ACC112 (cell line): Measurements from ENCODE around the gene RBM8A.

Experiments used
- H2AFZ ChIP-seq: fragments of 200-600 bp; sonication (generic); one replicate; pipeline ENCODE4 v1.6.0; 2017; ENCODE audit warnings: antibody characterized with exemption, low read length; ENCODE audit not compliant: unreplicated experiment
- H3K27ac ChIP-seq: fragments of 200-600 bp; sonication (generic); 2 replicates; pipeline ENCODE4 v1.5.1; 2014; ENCODE audit warnings: low read depth, mild to moderate bottlenecking, antibody characterized with exemption, low read length, moderate library complexity
- H3K27me3 ChIP-seq: fragments of 200-600 bp; sonication (generic); 2 replicates; pipeline ENCODE4 v1.6.1; 2014; ENCODE audit warnings: mild to moderate bottlenecking, antibody characterized with exemption, low read length, moderate library complexity, mixed read lengths; ENCODE audit not compliant: insufficient read depth
- H3K36me3 ChIP-seq: fragments of 200-600 bp; sonication (generic); 2 replicates; pipeline ENCODE4 v1.6.1; 2016; ENCODE audit warnings: mild to moderate bottlenecking, antibody characterized with exemption, low read length, moderate library complexity, mixed read lengths; ENCODE audit not compliant: insufficient read depth
- H3K4me1 ChIP-seq: fragments of 200-600 bp; sonication (generic); one replicate; pipeline ENCODE4 v1.6.1; 2016; ENCODE audit warnings: low read length, mixed read lengths; ENCODE audit not compliant: insufficient read depth, unreplicated experiment, control insufficient read depth
- H3K4me3 ChIP-seq: fragments of 200-600 bp; sonication (generic); 2 replicates; pipeline ENCODE4 v1.5.1; 2014; ENCODE audit warnings: mild to moderate bottlenecking, low read depth, low read length
- H3K79me2 ChIP-seq: fragments of 200-600 bp; sonication (generic); one replicate; pipeline ENCODE4 v1.6.0; 2016; ENCODE audit warnings: low read length; ENCODE audit not compliant: control insufficient read depth, unreplicated experiment, insufficient read depth

RBM8A gene

DNA sequence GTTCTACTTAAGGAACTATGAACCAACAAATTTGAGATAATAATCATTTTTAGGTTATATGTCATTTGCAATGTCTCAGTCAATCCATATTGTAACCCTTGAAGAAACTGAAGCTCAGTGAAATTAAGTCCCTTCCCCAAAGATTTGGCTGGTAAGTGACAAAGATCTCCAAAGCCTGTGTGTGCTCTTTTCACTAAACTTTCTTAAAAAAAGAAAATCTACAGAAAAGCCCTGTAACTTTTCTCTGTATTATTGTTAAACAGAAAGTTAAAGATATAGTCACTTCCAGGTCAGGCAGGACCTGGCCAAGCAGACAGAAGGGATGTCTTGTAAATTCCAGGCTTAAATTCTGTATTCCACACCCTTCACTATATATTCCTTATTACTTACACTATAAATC lies 29.1 kb upstream of the RBM8A start:
- Histone ChIP-seq H3K27ac (peak overlapping the region; percentile 86), H3K79me2 (peaks cover 44% of the 10 kb centered on the region), H2AFZ (peak overlapping the region; percentile 43), H3K27me3 (no peaks in the 10 kb centered on the region), H3K4me3 (peak overlapping the region; percentile 85), H3K36me3 (no peaks in the 10 kb centered on the region), H3K4me1 (peaks cover 30% of the 10 kb centered on the region)

DNA sequence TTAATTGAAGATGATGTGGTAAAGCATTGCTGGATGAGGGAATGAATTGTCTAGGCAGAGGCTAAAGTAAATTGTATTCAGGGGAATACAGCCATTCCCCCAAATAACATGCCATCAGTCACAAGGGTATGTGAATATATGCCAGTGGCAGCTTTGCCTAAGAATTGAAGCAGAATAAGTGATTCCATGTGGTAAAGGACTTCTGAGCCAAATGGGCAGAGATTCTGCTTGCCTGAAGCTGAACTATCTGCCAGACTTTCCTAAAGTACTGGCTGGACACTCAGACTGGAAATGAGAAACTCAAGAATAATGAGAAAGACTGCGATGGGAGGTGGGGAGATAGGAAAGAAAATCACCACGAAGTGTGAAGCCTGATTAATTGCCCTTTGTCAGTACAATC lies 28.2 kb upstream of the RBM8A start:
- H3K4me1 ChIP-seq: peaks cover 30% of the 10 kb centered on the region
- H3K36me3 ChIP-seq: no peaks in the 10 kb centered on the region
- peak overlapping the region; percentile 85 for H3K4me3 ChIP-seq
- H3K27me3 ChIP-seq: no peaks in the 10 kb centered on the region
- peak overlapping the region; percentile 31 for H2AFZ ChIP-seq
- peaks cover 44% of the 10 kb centered on the region for H3K79me2 ChIP-seq
- peak overlapping the region; percentile 86; the same call in 1 of the 2 replicates for H3K27ac ChIP-seq

DNA sequence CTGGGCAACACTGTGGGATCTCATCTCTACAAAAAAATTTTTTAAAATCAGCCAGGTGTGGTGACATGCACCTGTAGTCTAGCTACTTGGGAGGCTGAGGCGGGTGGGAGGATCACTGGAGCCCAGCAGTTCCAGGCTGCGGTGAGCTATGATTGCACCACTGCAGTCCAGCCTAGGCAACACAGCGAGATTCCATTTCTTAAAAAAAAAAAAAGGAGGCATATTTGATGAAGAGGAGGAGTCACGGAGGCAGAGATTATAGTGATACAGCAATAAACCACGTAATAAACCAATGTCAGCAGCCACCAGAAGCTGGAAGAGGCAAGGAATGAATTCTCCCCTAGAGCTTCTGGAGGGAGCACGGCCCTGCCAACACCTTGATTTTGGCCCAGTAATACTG lies 26.6 kb upstream of the RBM8A start:
- H2AFZ ChIP-seq: no peak overlapping the region
- H3K36me3 ChIP-seq: no peaks in the 10 kb centered on the region
- H3K79me2 ChIP-seq: peaks cover 49% of the 10 kb centered on the region
- H3K27me3 ChIP-seq: no peaks in the 10 kb centered on the region
- no peak overlapping the region for H3K4me3 ChIP-seq
- H3K27ac ChIP-seq: no peak overlapping the region
- peaks cover 29% of the 10 kb centered on the region for H3K4me1 ChIP-seq

DNA sequence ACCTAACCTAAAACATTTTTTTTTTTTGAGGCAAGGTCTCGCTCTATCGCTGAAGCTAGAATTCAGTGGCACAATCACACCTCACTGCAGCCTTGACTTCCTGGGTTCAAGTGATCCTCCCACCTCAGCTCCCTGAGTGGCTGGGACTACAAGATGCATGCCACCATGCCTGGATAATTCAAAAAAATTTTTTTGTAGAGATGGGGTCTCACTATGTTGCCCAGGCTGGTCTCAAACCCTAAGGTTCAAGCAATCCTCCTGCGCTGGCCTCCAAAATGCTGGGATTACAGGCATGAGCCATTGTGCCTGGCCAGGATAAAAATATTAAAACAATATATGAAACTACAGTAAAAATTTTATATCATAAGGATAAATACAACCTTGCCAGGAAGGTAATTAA lies 25.6 kb upstream of the RBM8A start:
- H3K36me3 ChIP-seq: no peaks in the 10 kb centered on the region
- H3K27ac ChIP-seq: no peak overlapping the region
- no peak overlapping the region for H2AFZ ChIP-seq
- peaks cover 21% of the 10 kb centered on the region for H3K4me1 ChIP-seq
- no peaks in the 10 kb centered on the region for H3K27me3 ChIP-seq
- no peak overlapping the region for H3K4me3 ChIP-seq
- H3K79me2 ChIP-seq: peaks cover 49% of the 10 kb centered on the region

DNA sequence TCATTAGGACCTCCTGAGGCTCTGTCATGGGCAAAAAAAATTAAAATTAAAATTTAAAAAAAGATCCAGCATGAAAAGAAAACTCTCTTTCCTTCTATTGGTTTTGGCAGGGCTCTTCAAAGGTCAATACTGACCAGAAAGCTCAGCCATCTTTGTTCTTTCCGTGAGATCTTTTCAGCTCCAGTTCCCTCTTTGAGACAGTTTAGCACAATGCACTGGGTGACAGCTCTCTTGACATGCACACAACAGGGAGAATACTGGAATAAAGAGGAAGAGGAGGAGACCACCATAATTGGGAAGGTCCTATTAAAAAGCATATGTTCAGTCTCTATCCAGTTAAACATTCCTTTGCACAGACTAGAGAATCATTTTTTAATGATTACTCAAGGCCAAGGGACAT lies 24.2 kb upstream of the RBM8A start:
- Histone ChIP-seq H3K27me3 (no peaks in the 10 kb centered on the region), H3K36me3 (peaks cover 6% of the 10 kb centered on the region; the same call in 1 of the 2 replicates), H3K4me1 (peaks cover 21% of the 10 kb centered on the region), H3K4me3 (no peak overlapping the region), H3K27ac (no peak overlapping the region), H2AFZ (no peak overlapping the region), H3K79me2 (peaks cover 45% of the 10 kb centered on the region)

DNA sequence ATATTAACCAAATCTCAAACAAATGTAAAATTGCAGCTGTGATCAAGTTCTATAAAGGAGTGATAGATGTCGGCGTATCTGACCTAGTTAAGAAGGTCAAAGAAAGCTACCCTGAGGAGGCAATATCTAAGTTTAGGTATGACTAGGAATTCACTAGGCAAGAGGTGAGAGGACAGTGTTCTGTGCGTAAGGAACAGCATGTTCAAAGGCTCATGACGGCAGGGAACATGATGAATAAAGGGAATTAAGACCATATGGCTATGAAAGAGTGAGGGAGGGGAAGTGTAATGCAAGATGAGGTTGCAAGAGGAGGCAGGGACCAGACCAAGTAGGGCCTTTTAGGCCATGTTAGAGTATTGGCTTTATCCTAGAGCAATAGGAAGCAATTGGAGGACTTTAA lies 21.9 kb upstream of the RBM8A start:
- H3K4me3 ChIP-seq: no peak overlapping the region
- no peaks in the 10 kb centered on the region for H3K4me1 ChIP-seq
- H3K36me3 ChIP-seq: peaks cover 10% of the 10 kb centered on the region; the same call in 1 of the 2 replicates
- no peak overlapping the region for H3K27ac ChIP-seq
- H3K27me3 ChIP-seq: no peaks in the 10 kb centered on the region
- H2AFZ ChIP-seq: no peak overlapping the region
- peaks cover 25% of the 10 kb centered on the region for H3K79me2 ChIP-seq

DNA sequence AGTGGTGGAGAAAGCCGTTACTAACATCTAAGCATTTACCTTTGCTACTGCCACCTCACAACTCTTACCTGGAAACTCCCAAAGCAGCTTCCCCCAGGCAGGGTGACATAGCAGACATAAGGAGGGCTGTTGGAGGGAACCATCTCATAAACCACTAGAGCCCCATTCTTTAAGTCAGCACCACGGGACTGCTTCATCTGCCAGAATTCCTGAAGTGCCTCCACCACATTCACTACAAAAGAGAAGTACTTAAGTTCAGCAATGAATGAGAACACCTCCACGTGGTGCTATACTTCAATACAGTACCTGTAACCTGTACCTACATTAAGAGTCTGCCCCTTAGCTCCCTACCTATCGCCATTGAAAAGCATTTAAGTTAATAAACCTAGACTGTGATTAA lies 20.3 kb upstream of the RBM8A start:
- no peaks in the 10 kb centered on the region for H3K27me3 ChIP-seq
- no peak overlapping the region for H3K4me3 ChIP-seq
- H3K36me3 ChIP-seq: peaks cover 12% of the 10 kb centered on the region; the same call in 1 of the 2 replicates
- H3K4me1 ChIP-seq: no peaks in the 10 kb centered on the region
- no peak overlapping the region for H3K27ac ChIP-seq
- peaks cover 15% of the 10 kb centered on the region for H3K79me2 ChIP-seq
- no peak overlapping the region for H2AFZ ChIP-seq

DNA sequence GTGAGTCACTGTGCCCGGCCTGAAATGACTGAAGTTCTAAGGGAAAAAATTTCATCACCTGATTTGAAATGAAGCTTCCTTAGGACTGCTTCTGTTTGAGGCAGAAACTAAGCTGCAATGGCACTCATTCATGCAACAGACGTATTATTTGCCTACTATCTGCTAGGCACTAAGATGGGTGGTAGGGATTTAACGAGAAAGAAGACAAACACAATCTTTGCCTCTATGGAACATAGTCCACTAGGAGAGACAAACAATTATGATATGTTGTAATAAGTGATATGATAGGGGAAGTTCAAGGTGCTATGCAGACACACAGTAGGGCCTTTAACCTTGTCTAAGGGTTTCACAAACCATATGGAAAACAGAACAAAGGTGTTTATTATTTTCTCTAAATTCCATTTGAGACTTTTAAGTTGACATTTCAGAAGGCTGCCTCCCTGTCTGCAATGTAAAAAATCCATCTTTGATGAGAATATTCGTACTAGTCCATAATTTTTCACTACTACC lies 19.2 kb upstream of the RBM8A start:
- Histone ChIP-seq H3K4me3 (no peak overlapping the region), H3K27ac (no peak overlapping the region), H3K27me3 (no peaks in the 10 kb centered on the region), H3K79me2 (peaks cover 12% of the 10 kb centered on the region), H3K4me1 (no peaks in the 10 kb centered on the region), H3K36me3 (peaks cover 17% of the 10 kb centered on the region; the same call in 1 of the 2 replicates), H2AFZ (no peak overlapping the region)

DNA sequence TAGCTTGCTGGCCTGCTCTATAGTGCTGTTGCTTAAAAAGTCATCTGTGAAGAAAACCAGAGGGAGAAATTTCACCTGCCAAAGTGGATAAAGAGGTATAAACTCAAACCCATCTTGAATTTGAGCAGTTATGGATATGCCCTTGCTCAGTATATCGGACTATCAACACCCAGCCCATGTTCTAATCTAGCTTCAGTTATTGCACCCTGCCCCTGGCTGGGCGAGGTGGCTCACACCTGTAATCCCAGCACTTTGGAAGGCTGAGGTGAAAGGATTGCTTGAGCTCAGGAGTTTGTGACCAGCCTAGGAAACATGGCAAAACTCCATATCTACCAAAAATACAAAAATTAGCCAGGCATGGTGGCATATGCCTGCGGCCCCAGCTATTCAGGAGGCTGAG lies 17.2 kb upstream of the RBM8A start:
- no peak overlapping the region for H3K4me3 ChIP-seq
- no peaks in the 10 kb centered on the region for H3K27me3 ChIP-seq
- peaks cover 12% of the 10 kb centered on the region for H3K79me2 ChIP-seq
- H3K4me1 ChIP-seq: no peaks in the 10 kb centered on the region
- H3K27ac ChIP-seq: no peak overlapping the region
- no peak overlapping the region for H2AFZ ChIP-seq
- peaks cover 17% of the 10 kb centered on the region for H3K36me3 ChIP-seq

DNA sequence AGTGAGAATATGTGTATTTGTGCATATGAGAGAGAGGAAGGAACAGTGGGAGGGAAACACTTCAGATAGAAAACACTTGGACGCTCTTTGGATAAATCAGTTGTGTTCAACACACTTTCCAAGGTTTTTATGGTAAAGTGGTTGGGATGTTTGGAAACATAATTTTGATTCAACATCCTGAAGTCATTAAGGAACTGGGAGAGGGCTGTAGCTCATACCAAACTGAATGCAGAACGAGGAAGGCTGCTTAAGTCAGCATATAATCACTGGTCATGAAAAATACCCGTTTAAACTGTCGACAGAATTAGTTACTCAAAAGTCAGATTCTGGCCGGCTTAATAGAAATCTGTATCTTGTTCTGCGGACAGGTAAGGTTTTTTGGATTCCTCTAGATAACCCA lies 15.6 kb upstream of the RBM8A start:
- peaks cover 17% of the 10 kb centered on the region for H3K36me3 ChIP-seq
- H3K27me3 ChIP-seq: no peaks in the 10 kb centered on the region
- H3K4me1 ChIP-seq: no peaks in the 10 kb centered on the region
- no peak overlapping the region for H3K4me3 ChIP-seq
- peaks cover 7% of the 10 kb centered on the region for H3K79me2 ChIP-seq
- H2AFZ ChIP-seq: no peak overlapping the region
- no peak overlapping the region for H3K27ac ChIP-seq

DNA sequence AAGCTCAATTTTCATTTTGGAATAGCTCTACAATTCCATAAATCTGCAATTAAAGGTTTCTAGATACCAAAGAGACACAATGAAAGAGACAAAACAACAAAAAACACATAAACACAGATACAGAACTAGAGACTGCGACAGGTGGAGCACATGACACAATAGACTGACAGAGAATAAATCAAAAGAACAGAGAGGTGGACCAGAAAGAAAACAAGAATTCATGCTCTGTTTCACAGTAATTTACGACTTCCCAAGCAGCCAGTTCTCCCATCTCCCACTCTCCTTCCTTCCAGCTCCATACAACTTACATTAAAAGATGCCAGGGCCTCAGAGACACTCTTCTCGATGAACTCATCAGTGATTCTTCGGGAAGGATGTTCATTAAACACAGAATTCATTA lies 15.1 kb upstream of the RBM8A start:
- Histone ChIP-seq H3K79me2 (peaks cover 5% of the 10 kb centered on the region), H3K4me3 (no peak overlapping the region), H3K36me3 (peaks cover 15% of the 10 kb centered on the region), H2AFZ (no peak overlapping the region), H3K27me3 (no peaks in the 10 kb centered on the region), H3K27ac (no peak overlapping the region), H3K4me1 (no peaks in the 10 kb centered on the region)
